Neuronal stem cell (in vitro differentiated cells): ENCODE results near the gene GABRR3.

ENCODE experiments used
- DNase-seq: peaks from one replicate; pipeline ENCODE4 v3.0.0-alpha.2; 2013; ENCODE audit warnings: low spot score
- H2AFZ ChIP-seq: one replicate; pipeline ENCODE4 v1.6.1; 2013; ENCODE audit warnings: mild to moderate bottlenecking, low read length, inconsistent platforms
- H2AK5ac ChIP-seq: 2 replicates; pipeline ENCODE4 v1.6.1; 2013; ENCODE audit warnings: low read depth, mild to moderate bottlenecking, inconsistent platforms, low read length, moderate library complexity, mixed read lengths
- H2BK120ac ChIP-seq: 2 replicates; pipeline ENCODE4 v1.6.1; 2013; ENCODE audit warnings: low read depth, mild to moderate bottlenecking, inconsistent platforms, low read length, moderate library complexity, mixed read lengths
- H2BK12ac ChIP-seq: one replicate; pipeline ENCODE4 v1.6.1; 2013; ENCODE audit warnings: low read length, inconsistent platforms
- H2BK15ac ChIP-seq: 2 replicates; pipeline ENCODE4 v1.6.1; 2013; ENCODE audit warnings: mild to moderate bottlenecking, low read length, inconsistent platforms, mixed read lengths
- H2BK5ac ChIP-seq: one replicate; pipeline ENCODE4 v1.6.1; 2013; ENCODE audit warnings: inconsistent platforms, mild to moderate bottlenecking, low read length, moderate library complexity
- H3K14ac ChIP-seq: one replicate; pipeline ENCODE4 v1.6.1; 2013; ENCODE audit warnings: low read length, inconsistent platforms
- H3K18ac ChIP-seq: 2 replicates; pipeline ENCODE4 v1.6.1; 2013; ENCODE audit warnings: low read length, inconsistent platforms
- H3K23ac ChIP-seq: 2 replicates; pipeline ENCODE4 v1.6.1; 2013; ENCODE audit warnings: low read depth, mild to moderate bottlenecking, mixed read lengths, low read length, inconsistent platforms; ENCODE audit not compliant: poor library complexity
- H3K27ac ChIP-seq: replicated peaks from 3 replicates; pipeline ENCODE4 v1.5.1; 2013; ENCODE audit warnings: low read length, inconsistent platforms
- H3K27me3 ChIP-seq, 3 experiments: 2 replicates each; pipeline ENCODE4 v1.6.1; 2013; ENCODE audit warnings: low read length in 3 of 3, mild to moderate bottlenecking in 2 of 3, inconsistent platforms in 1 of 3, low read depth in 1 of 3, mixed read lengths in 1 of 3, moderate library complexity in 1 of 3; ENCODE audit not compliant: control insufficient read depth in 3 of 3, insufficient read depth in 3 of 3
- H3K36me3 ChIP-seq, 2 donors: replicated peaks in 1 of 2; 2 replicates each; pipeline ENCODE4 v1.6.1; 2013; ENCODE audit warnings: low read length in 2 of 2; ENCODE audit not compliant: control insufficient read depth in 2 of 2, insufficient read depth in 2 of 2
- H3K4ac ChIP-seq: 2 replicates; pipeline ENCODE4 v1.6.1; 2013; ENCODE audit warnings: inconsistent platforms, mild to moderate bottlenecking, low read length, moderate library complexity
- H3K4me1 ChIP-seq, 2 donors: 1 replicate in 1 of 2; 2 replicates in 1 of 2; pipeline ENCODE4 v1.6.1; 2013; ENCODE audit warnings: low read length in 2 of 2, low read depth in 1 of 2; ENCODE audit not compliant: control insufficient read depth in 2 of 2, insufficient read depth in 1 of 2
- H3K4me2 ChIP-seq: one replicate; pipeline ENCODE4 v1.6.1; 2013; ENCODE audit warnings: mild to moderate bottlenecking, low read length, inconsistent platforms; ENCODE audit not compliant: insufficient read depth, poor library complexity, severe bottlenecking
- H3K4me3 ChIP-seq, 2 donors: 2 replicates each; pipeline ENCODE4 v1.5.1; 2013; ENCODE audit warnings: low read length in 2 of 2, mild to moderate bottlenecking in 2 of 2, inconsistent platforms in 1 of 2, moderate library complexity in 1 of 2
- H3K79me1 ChIP-seq: one replicate; pipeline ENCODE4 v1.6.1; 2013; ENCODE audit warnings: low read depth, mild to moderate bottlenecking, inconsistent platforms, low read length, moderate library complexity
- H3K9ac ChIP-seq: one replicate; pipeline ENCODE4 v1.6.1; 2013; ENCODE audit warnings: mild to moderate bottlenecking, low read depth, low read length, inconsistent platforms; ENCODE audit not compliant: poor library complexity
- H3K9me3 ChIP-seq, 2 donors: replicated peaks in 1 of 2; 2 replicates each; pipeline versions ENCODE3 to v1.6.1; 2013; ENCODE audit warnings: low read length in 2 of 2, mild to moderate bottlenecking in 2 of 2, inconsistent platforms in 1 of 2, low read depth in 1 of 2, mixed read lengths in 1 of 2, moderate library complexity in 1 of 2; ENCODE audit not compliant: control insufficient read depth in 2 of 2, insufficient read depth in 1 of 2
- H4K8ac ChIP-seq: one replicate; pipeline ENCODE4 v1.6.1; 2013; ENCODE audit warnings: low read depth, mild to moderate bottlenecking, inconsistent platforms, low read length, moderate library complexity
- H4K91ac ChIP-seq: one replicate; pipeline ENCODE4 v1.6.1; 2013; ENCODE audit warnings: low read length, low read depth, mild to moderate bottlenecking, inconsistent platforms; ENCODE audit not compliant: poor library complexity
- WGBS, 2 donors: extraction: QIAGEN DNeasy Blood & Tissue Kit; methylation state at CpG; one replicate each; pipeline ENCODE4 v1.1.7; 2013; ENCODE audit warnings: missing lambda C conversion rate in 2 of 2, mixed read lengths in 1 of 2; ENCODE audit not compliant: insufficient read length in 2 of 2, insufficient replicate concordance in 1 of 2; ENCODE audit errors: extremely low coverage in 2 of 2; 5-methylcytosine and 5-hydroxymethylcytosine counted together

GABRR3 gene

DNA sequence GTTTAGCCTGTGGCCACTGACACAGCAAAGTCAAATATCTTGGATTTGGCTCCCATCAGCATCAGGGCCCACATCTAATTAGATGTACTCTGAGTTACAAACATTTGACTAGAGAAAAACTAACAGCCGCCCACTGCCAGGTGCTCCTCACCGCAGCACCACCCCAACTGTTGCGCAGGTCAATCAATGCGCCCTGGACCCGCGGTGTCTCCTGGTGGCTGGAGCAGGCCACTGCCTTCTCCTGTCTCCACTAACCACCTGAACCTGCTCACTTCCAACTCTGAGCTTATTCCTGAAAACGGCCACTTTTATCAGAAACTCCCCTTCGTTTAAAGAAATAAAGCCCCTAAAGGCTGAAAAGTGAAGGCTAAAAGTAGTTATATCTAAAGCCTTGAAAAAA lies 67.1 kb downstream of the GABRR3 start:
- no CpG with 5 or more reads among the region's 8 CpGs for WGBS, 2 donors
- DNase-seq: no peak
- no peak overlapping the region for H3K18ac ChIP-seq

DNA sequence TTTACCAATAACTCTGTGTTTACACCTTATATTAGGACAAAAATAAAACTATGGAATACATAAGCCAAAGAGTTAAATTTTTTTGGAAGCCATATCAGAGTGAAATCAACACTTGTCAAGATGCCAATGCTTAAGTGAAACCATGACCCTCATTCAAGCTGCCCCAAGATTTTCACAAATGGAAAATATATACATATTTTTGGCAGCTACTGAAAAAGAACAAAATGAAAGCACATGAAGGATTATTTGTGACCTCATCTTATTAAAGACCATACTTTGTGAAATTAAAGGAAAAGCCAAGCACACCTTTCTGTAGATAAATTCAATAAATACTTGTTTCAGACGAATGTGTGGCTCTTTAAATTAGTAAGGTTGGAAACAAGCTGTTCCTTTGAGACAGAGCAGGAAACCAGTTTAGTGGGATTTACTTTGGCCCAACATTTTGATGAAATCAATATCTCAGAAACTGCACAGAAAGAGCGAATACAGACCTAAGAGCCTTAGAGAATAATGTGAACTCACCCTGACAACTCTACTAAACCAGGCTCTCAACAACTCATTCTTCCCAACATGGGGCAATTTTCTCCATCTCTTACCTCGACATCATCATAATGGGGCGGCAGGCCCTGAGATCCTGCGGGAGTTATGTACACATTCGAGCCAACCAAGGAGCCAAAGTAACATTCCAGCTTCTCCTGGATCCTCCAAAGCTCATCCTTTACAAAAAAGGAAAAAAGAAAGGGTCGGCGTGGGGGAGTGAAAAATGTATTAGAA lies 73.9 kb downstream of the GABRR3 start:
- Histone ChIP-seq H3K9me3 (no peaks in the 10 kb centered on the region), H3K4ac (no peak overlapping the region), H3K4me3 (no peak overlapping the region), H2AFZ (no peak overlapping the region), H2AK5ac (no peak overlapping the region), H4K91ac (no peak overlapping the region), H3K4me1 (no peaks in the 10 kb centered on the region), H3K23ac (no peak overlapping the region), H3K18ac (no peak overlapping the region), H2BK120ac (no peak overlapping the region), H3K27ac (no peak overlapping the region), H2BK5ac (no peak overlapping the region), H3K9ac (no peak overlapping the region), H3K79me1 (no peaks in the 10 kb centered on the region), H3K36me3 (peaks cover 0 to 27% of the 10 kb centered on the region in 2 donors), H3K27me3 (no peaks in the 10 kb centered on the region), H4K8ac (no peak overlapping the region), H2BK15ac (no peak overlapping the region), H2BK12ac (no peak overlapping the region), H3K14ac (no peak overlapping the region), H3K4me2 (no peak overlapping the region)
- no peak for DNase-seq
- no CpG with 5 or more reads among the region's 8 CpGs for WGBS, 2 donors

More for the DNA sequence above, 67.1 kb downstream of the GABRR3 start:
- no peak overlapping the region for H3K9ac ChIP-seq
- no peak overlapping the region for H2AK5ac ChIP-seq
- peaks cover 2 to 12% of the 10 kb centered on the region in 2 donors for H3K36me3 ChIP-seq
- no peak overlapping the region for H3K27ac ChIP-seq
- no peak overlapping the region for H2BK15ac ChIP-seq
- no peak overlapping the region for H2BK12ac ChIP-seq
- peaks cover 0 to 3% of the 10 kb centered on the region in 2 donors for H3K4me1 ChIP-seq
- no peak overlapping the region for H2BK120ac ChIP-seq
- no peak overlapping the region for H3K14ac ChIP-seq
- no peak overlapping the region for H2BK5ac ChIP-seq
- H3K4me2 ChIP-seq: no peak overlapping the region
- no peak overlapping the region for H3K23ac ChIP-seq
- no peaks in the 10 kb centered on the region for H3K9me3 ChIP-seq
- no peaks in the 10 kb centered on the region for H3K79me1 ChIP-seq
- no peak overlapping the region for H2AFZ ChIP-seq
- no peak overlapping the region for H3K4me3 ChIP-seq
- H4K91ac ChIP-seq: no peak overlapping the region
- H3K27me3 ChIP-seq: no peaks in the 10 kb centered on the region
- H3K4ac ChIP-seq: no peak overlapping the region
- H4K8ac ChIP-seq: no peak overlapping the region

DNA sequence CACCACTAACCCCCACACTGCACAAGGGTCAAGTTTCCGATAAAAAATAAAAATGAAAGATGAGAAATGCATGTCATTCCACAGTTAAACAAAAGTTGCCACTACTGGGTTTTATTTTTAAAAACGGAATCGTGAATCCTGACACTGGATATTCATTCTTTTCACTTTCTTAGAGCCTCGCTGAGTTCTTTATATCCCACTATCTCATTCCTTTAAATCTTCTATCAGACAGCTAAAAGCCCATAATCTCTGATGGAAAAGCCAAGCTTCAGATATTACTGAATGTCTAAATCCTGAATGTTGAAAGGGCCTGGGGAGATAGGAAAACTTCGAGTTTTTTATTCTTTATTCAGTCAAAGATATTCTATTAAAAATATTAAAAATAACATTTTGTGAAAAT lies 74.6 kb downstream of the GABRR3 start:
- H3K36me3 ChIP-seq: peaks cover 0 to 25% of the 10 kb centered on the region in 2 donors

DNA sequence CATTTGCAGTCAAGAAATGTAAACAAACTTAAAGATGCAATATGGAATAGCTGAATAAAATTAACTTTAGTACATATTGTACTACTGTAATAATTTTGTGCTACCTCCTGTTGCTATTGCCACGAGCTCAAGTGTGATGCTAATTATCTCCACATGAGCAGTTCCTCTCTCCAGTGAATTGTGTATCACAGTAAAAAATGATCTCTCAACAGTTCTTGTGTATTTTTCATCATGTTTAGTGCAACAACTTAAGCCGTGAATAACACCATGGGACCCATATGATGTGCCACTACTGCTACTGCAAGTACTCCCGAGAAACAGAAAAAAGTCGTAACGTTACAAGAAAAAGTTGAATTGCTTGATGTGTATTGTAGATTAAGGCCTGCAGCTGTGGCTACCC lies 75.2 kb downstream of the GABRR3 start:
- Histone ChIP-seq H3K27me3 (no peaks in the 10 kb centered on the region), H3K79me1 (no peaks in the 10 kb centered on the region), H2BK12ac (no peak overlapping the region), H3K9ac (no peak overlapping the region), H2BK15ac (no peak overlapping the region), H4K8ac (no peak overlapping the region), H2AK5ac (no peak overlapping the region), H2BK5ac (no peak overlapping the region), H3K36me3 (peaks cover 0 to 25% of the 10 kb centered on the region in 2 donors), H3K4me1 (no peaks in the 10 kb centered on the region), H3K4me3 (no peak overlapping the region), H3K27ac (no peak overlapping the region), H4K91ac (no peak overlapping the region), H3K9me3 (no peaks in the 10 kb centered on the region), H3K4me2 (no peak overlapping the region), H2BK120ac (no peak overlapping the region), H2AFZ (no peak overlapping the region), H3K4ac (no peak overlapping the region), H3K14ac (no peak overlapping the region), H3K23ac (no peak overlapping the region), H3K18ac (no peak overlapping the region)
- DNase-seq: no peak
- no CpG with 5 or more reads among the region's 5 CpGs for WGBS, 2 donors

More for the DNA sequence above, 74.6 kb downstream of the GABRR3 start:
- H3K18ac ChIP-seq: no peak overlapping the region
- no peak overlapping the region for H4K8ac ChIP-seq
- H2BK5ac ChIP-seq: no peak overlapping the region
- no peaks in the 10 kb centered on the region for H3K27me3 ChIP-seq
- no peak overlapping the region for H2BK12ac ChIP-seq
- no peak overlapping the region for H2AK5ac ChIP-seq
- H3K9me3 ChIP-seq: no peaks in the 10 kb centered on the region
- WGBS, 2 donors: no CpG with 5 or more reads among the region's 5 CpGs
- no peak overlapping the region for H3K9ac ChIP-seq
- no peak overlapping the region for H2BK15ac ChIP-seq
- H3K27ac ChIP-seq: no peak overlapping the region
- H3K4me2 ChIP-seq: no peak overlapping the region
- H2BK120ac ChIP-seq: no peak overlapping the region
- no peaks in the 10 kb centered on the region for H3K4me1 ChIP-seq
- H3K4me3 ChIP-seq: no peak overlapping the region
- no peak overlapping the region for H3K14ac ChIP-seq
- H3K23ac ChIP-seq: no peak overlapping the region
- no peak overlapping the region for H3K4ac ChIP-seq
- no peak for DNase-seq
- H4K91ac ChIP-seq: no peak overlapping the region
- H2AFZ ChIP-seq: no peak overlapping the region
- no peaks in the 10 kb centered on the region for H3K79me1 ChIP-seq
